ENCODE results near the gene PBX4.

PBX4 gene

GRCh38 chr19:19532806-19533701 is 85.4 kb downstream of the PBX4 start:
- in situ Hi-C loops (cut with HindIII; ENCODE audit: low sequenced_read_pairs), result loop anchor here (5.0 kb wide), 1 partner anchor 59 kb away; no protein-coding TSS in a partner anchor
- DNase-seq (ENCODE audit: low read depth), result no peak
- H3K4me3 ChIP-seq (ENCODE audit: low read depth, low read length), result no peak overlapping the region
- TF ChIP-seq CTCF (IDR thresholded peaks at IDR 0.05; ENCODE audit: low read depth, low read length, missing control alignments), result no peak

- TF ChIP-seq CTCF (IDR thresholded peaks at IDR 0.05; ENCODE audit: low read depth, low read length, missing control alignments), result peak; percentile 94
- no peak for DNase-seq (ENCODE audit: low read depth)
- no peak overlapping the region for H3K4me3 ChIP-seq (ENCODE audit: low read depth, low read length)
- in situ Hi-C loops (cut with HindIII; ENCODE audit: low sequenced_read_pairs), result loop anchor here (5.0 kb wide), 1 partner anchor 60 kb away; no protein-coding TSS in a partner anchor
Measured at GRCh38 chr19:19531951-19532805, 86.3 kb downstream of the PBX4 start.

- no peak overlapping the region for H3K4me3 ChIP-seq (ENCODE audit: low read depth, low read length)
- TF ChIP-seq CTCF (IDR thresholded peaks at IDR 0.05; ENCODE audit: low read depth, low read length, missing control alignments), result no peak
- no peak for DNase-seq (ENCODE audit: low read depth)
- in situ Hi-C loops (cut with HindIII; ENCODE audit: low sequenced_read_pairs), result loop anchor here (5.0 kb wide), 1 partner anchor 61 kb away; no protein-coding TSS in a partner anchor
Measured at GRCh38 chr19:19530889-19531288, 87.6 kb downstream of the PBX4 start.

- no peak for TF ChIP-seq CTCF (IDR thresholded peaks at IDR 0.05; ENCODE audit: low read depth, low read length, missing control alignments)
- no peak for DNase-seq (ENCODE audit: low read depth)
- in situ Hi-C loops (cut with HindIII; ENCODE audit: low sequenced_read_pairs), result loop anchor here (5.0 kb wide), 1 partner anchor 62 kb away; no protein-coding TSS in a partner anchor
- no peak overlapping the region for H3K4me3 ChIP-seq (ENCODE audit: low read depth, low read length)
Measured at GRCh38 chr19:19530423-19530804, 88.1 kb downstream of the PBX4 start.

GRCh38 chr19:19529783-19530422 is 88.6 kb downstream of the PBX4 start:
- H3K4me3 ChIP-seq (ENCODE audit: low read depth, low read length), result no peak overlapping the region
- no peak for TF ChIP-seq CTCF (IDR thresholded peaks at IDR 0.05; ENCODE audit: low read depth, low read length, missing control alignments)
- DNase-seq (ENCODE audit: low read depth), result no peak
- in situ Hi-C loops (cut with HindIII; ENCODE audit: low sequenced_read_pairs), result loop anchor here (5.0 kb wide), 1 partner anchor 62 kb away; no protein-coding TSS in a partner anchor
